K562 (cell line): ENCODE results near the gene TMC8. TPM values are rescaled to one million over a fixed set of nuclear protein-coding genes. Genes with fewer than 3 reads are reported as not detected.
A peak's percentile ranks its signal among the peaks of the same experiment; 100 is the strongest.

Source experiments
- ARNT ChIP-seq, 2 experiments: fragments of 450-650 bp; IDR thresholded peaks; 2 replicates each; pipeline ENCODE4 v1.6.1; 2016; ENCODE audit warnings: mild to moderate bottlenecking in 1 of 2
- CREM ChIP-seq: IDR thresholded peaks from 2 replicates; pipeline ENCODE4 v1.6.1; 2014; ENCODE audit warnings: antibody characterized with exemption, low read depth
- CTBP1 ChIP-seq: fragments of 450-650 bp; IDR thresholded peaks from 2 replicates; pipeline ENCODE4 v1.6.1; 2016; ENCODE audit warnings: borderline replicate concordance
- DMBX1 ChIP-seq: fragments of 250-450 bp; sonication (Bioruptor Pico); IDR thresholded peaks from 2 replicates; pipeline ENCODE4 v1.8.0; 2022; ENCODE audit warnings: inconsistent platforms, mild to moderate bottlenecking, moderate library complexity, borderline replicate concordance
- E2F3 ChIP-seq: fragments of 250-450 bp; sonication (Bioruptor Pico); IDR thresholded peaks from 2 replicates; pipeline ENCODE4 v1.4.0; 2020; ENCODE audit warnings: mild to moderate bottlenecking
- GATAD2A ChIP-seq: fragments of 450-650 bp; IDR thresholded peaks from 2 replicates; pipeline ENCODE4 v1.6.1; 2017
- LCOR ChIP-seq: sonication (generic); formaldehyde crosslinking; IDR thresholded peaks from 2 replicates; pipeline ENCODE4 v1.8.0; 2022; ENCODE audit warnings: mild to moderate bottlenecking, missing genetic modification reagents
- MBD2 ChIP-seq: sonication (generic); IDR thresholded peaks from 2 replicates; pipeline ENCODE4 v1.6.1; 2016; ENCODE audit warnings: low read depth, borderline replicate concordance
- MCM2 ChIP-seq: fragments of 450-650 bp; IDR thresholded peaks from 2 replicates; pipeline ENCODE4 v1.6.1; 2017; ENCODE audit warnings: low read depth, mild to moderate bottlenecking
- MTA1 ChIP-seq: fragments of 450-650 bp; IDR thresholded peaks from 2 replicates; pipeline ENCODE4 v1.6.1; 2017; ENCODE audit warnings: borderline replicate concordance
- NR4A1 ChIP-seq, 2 experiments: fragments of 250-450 bp in 1 of 2; fragments of 450-650 bp in 1 of 2; sonication (Bioruptor Pico) in 1 of 2; IDR thresholded peaks; 2 replicates each; pipeline versions ENCODE4 v1.4.0 to v1.6.1; 2016 to 2020; ENCODE audit warnings: mild to moderate bottlenecking in 2 of 2, missing compliant biosample characterization in 1 of 2, missing genetic modification characterization in 1 of 2, moderate library complexity in 1 of 2
- PATZ1 ChIP-seq: fragments of 250-450 bp; sonication (Bioruptor Pico); IDR thresholded peaks from 2 replicates; pipeline ENCODE4 v1.5.0; 2020; ENCODE audit warnings: mild to moderate bottlenecking, borderline replicate concordance
- POLR2AphosphoS2 ChIP-seq: IDR thresholded peaks from 2 replicates; pipeline ENCODE4 v1.6.1; 2012; ENCODE audit warnings: low read length, improper control_type of control experiment
- PRMT5 ChIP-seq: sonication (generic); formaldehyde crosslinking; IDR thresholded peaks from 2 replicates; pipeline ENCODE4 v1.5.0; 2020; ENCODE audit warnings: missing genetic modification reagents
- SIN3B ChIP-seq: fragments of 450-650 bp; IDR thresholded peaks from 2 replicates; pipeline ENCODE4 v1.6.1; 2017; ENCODE audit warnings: low read depth, mild to moderate bottlenecking, moderate library complexity
- SMARCE1 ChIP-seq: fragments of 450-650 bp; IDR thresholded peaks from 2 replicates; pipeline ENCODE4 v1.7.1; 2016; ENCODE audit warnings: mild to moderate bottlenecking
- SRSF7 ChIP-seq: fragments of 200-400 bp; formaldehyde crosslinking; optimal IDR thresholded peaks from 2 replicates; pipeline ENCODE3; 2017; ENCODE audit warnings: mild to moderate bottlenecking, low read depth, low read length
- U2AF2 ChIP-seq: fragments of 200-400 bp; formaldehyde crosslinking; optimal IDR thresholded peaks from 2 replicates; pipeline ENCODE3; 2017; ENCODE audit warnings: low read depth, mild to moderate bottlenecking, low read length
- XRCC4 ChIP-seq: IDR thresholded peaks from one replicate; pipeline ENCODE4 v1.6.1; 2011; ENCODE audit not compliant: insufficient read depth, insufficient read length; ENCODE audit errors: extremely low read depth
- polyA plus RNA-seq, 8 experiments: library from polyadenylated mRNA; depleted of rRNA in 4 of 8; stranded (reverse) in 5 of 8; unstranded in 3 of 8; fragments of >200 nt; fragmentation: Nextera tagmentation in 2 of 8; fragmentation: Illumina TruSeq in 1 of 8; extraction: Ambion mirVana in 2 of 8; extraction: Trizol in 1 of 8; gene quantifications; 2 replicates each; pipeline versions ENCODE4 v1.2.1 to v1.2.3, GENCODE V29; 2011 to 2014; ENCODE audit warnings: inconsistent platforms in 1 of 8, missing spikeins in 1 of 8
- total RNA-seq, 7 experiments: library from RNA; depleted of rRNA in 6 of 7; stranded (reverse); fragments of >200 nt in 6 of 7; fragmentation: Illumina TruSeq in 2 of 7; extraction: Trizol in 2 of 7; gene quantifications; 2 replicates each; pipeline versions ENCODE4 v1.2.1 to v1.2.3, GENCODE V29; 2011 to 2021; ENCODE audit warnings: low replicate concordance in 1 of 7
- TF ChIP-seq, protein P1 (sequence below), 3 experiments: fragments of 200-800 bp in 1 of 3; fragments of 250-450 bp in 1 of 3; fragments of 450-650 bp in 1 of 3; sonication (Bioruptor Pico) in 1 of 3; sonication (Bioruptor generic) in 1 of 3; formaldehyde crosslinking in 1 of 3; IDR thresholded peaks; 2 replicates each; pipeline versions ENCODE4 v1.6.1 to v1.8.0; 2016 to 2022; ENCODE audit warnings: mild to moderate bottlenecking in 2 of 3, missing genetic modification characterization in 2 of 3, missing compliant biosample characterization in 1 of 3, moderate library complexity in 1 of 3
- TF ChIP-seq, protein P2 (sequence below): fragments of 200-800 bp; sonication (Bioruptor generic); IDR thresholded peaks from 2 replicates; pipeline ENCODE4 v1.6.1; 2017; ENCODE audit warnings: missing genetic modification characterization, missing compliant biosample characterization

TMC8 gene
- total and polyA plus RNA-seq, 9 of the 15 experiments (the other 6 are each of a cell fraction or from before 2014, with no cell fraction given) = 0.13 to 10.9 (median 2.8) TPM

GRCh38 chr17:78186692-78187595, 56.4 kb downstream of the TMC8 start, which contains the start of the genes AFMID and TK1 (continued):
- TF ChIP-seq MBD2 (peak; percentile 94), ARNT (IDR thresholded peaks at IDR 0.05) (no peak), PATZ1 (no peak), PRMT5 (0 out of 2 replicates have a peak, but pooled peaks have one; percentile 30), LCOR (CRISPR knock-in tag) (peak; percentile 100), SIN3B (peak; percentile 77; the same call in 1 of the 2 replicates), DMBX1 (no peak), CREM (peak; percentile 79), POLR2AphosphoS2 (no peak), CTBP1 (peak; percentile 95), E2F3 (peak; percentile 99), NR4A1 (CRISPR knock-in tag; IDR thresholded peaks at IDR 0.05) (peak; percentile 85; the same call in 1 of the 2 replicates), NR4A1 (tag; IDR thresholded peaks at IDR 0.05) (no peak), U2AF2 (no peak), XRCC4 (no peak), SRSF7 (no peak), GATAD2A (no peak), MTA1 (peak; percentile 26; the same call in 1 of the 2 replicates), MCM2 (no peak), SMARCE1 (peak; percentile 26; the same call in 1 of the 2 replicates)
- TF ChIP-seq, protein P1, sequence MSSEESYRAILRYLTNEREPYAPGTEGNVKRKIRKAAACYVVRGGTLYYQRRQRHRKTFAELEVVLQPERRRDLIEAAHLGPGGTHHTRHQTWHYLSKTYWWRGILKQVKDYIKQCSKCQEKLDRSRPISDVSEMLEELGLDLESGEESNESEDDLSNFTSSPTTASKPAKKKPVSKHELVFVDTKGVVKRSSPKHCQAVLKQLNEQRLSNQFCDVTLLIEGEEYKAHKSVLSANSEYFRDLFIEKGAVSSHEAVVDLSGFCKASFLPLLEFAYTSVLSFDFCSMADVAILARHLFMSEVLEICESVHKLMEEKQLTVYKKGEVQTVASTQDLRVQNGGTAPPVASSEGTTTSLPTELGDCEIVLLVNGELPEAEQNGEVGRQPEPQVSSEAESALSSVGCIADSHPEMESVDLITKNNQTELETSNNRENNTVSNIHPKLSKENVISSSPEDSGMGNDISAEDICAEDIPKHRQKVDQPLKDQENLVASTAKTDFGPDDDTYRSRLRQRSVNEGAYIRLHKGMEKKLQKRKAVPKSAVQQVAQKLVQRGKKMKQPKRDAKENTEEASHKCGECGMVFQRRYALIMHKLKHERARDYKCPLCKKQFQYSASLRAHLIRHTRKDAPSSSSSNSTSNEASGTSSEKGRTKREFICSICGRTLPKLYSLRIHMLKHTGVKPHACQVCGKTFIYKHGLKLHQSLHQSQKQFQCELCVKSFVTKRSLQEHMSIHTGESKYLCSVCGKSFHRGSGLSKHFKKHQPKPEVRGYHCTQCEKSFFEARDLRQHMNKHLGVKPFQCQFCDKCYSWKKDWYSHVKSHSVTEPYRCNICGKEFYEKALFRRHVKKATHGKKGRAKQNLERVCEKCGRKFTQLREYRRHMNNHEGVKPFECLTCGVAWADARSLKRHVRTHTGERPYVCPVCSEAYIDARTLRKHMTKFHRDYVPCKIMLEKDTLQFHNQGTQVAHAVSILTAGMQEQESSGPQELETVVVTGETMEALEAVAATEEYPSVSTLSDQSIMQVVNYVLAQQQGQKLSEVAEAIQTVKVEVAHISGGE (CRISPR knock-in tag; IDR thresholded peaks at IDR 0.05) = peak in 1 of 3 experiments; percentile 25; a peak in 1 of 6 replicates
- TF ChIP-seq, protein P2, sequence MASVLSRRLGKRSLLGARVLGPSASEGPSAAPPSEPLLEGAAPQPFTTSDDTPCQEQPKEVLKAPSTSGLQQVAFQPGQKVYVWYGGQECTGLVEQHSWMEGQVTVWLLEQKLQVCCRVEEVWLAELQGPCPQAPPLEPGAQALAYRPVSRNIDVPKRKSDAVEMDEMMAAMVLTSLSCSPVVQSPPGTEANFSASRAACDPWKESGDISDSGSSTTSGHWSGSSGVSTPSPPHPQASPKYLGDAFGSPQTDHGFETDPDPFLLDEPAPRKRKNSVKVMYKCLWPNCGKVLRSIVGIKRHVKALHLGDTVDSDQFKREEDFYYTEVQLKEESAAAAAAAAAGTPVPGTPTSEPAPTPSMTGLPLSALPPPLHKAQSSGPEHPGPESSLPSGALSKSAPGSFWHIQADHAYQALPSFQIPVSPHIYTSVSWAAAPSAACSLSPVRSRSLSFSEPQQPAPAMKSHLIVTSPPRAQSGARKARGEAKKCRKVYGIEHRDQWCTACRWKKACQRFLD (CRISPR knock-in tag) = no peak
